ENCODE data around the gene NHEJ1. TPM values are rescaled to one million over a fixed set of nuclear protein-coding genes. Genes with fewer than 3 reads are reported as not detected.

The NHEJ1 gene
- total and polyA plus RNA-seq, 2 of the 13 experiments (the other 11 are each of a cell fraction or from before 2014, with no cell fraction given): 30.0 to 30.7 TPM

DNA sequence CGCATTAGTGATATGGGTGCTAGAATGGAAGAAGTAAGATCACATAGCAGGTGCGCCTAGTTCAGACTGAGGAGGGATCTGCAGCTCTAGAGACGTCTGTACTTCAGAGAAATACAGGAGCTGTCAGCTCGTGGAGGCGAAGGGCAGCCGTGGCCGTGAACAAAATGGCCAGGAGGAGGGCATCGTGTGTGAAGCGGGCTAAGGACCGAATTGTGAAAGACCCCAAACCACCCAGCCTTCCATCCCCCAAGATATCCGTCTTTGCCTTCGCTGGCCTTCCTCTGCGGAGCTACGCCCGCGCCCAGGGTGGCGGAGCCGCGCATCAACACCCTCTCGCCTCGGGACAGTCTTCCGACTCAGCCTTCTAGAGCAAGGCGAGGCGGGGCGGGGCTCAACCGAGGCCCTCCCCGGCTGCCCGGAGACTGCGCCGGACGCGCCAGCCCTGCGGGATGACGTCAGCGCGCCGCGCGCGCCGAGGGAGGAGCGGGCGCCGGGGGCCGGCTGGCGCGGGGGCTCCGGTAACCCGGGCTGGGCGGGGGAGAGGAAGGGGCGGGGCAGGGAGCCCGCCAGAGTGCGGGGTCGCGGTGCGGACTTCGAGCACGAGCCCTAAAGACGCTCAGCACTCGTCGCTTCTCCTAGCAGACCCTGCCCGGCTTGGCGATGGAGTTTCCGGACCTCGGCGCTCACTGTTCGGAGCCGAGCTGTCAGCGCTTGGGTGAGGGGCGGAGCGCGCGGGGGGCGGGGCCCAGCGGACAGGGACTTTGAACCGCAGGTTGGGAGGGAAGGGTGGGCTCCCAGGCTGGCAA lies 45.9 kb upstream of the NHEJ1 start, which contains the start of gene ZFAND2B (continued):
- TF ChIP-seq CBX2 (IDR thresholded peaks at IDR 0.05; ENCODE audit: low read depth, low read length) (no peak), CBX2 (CRISPR knock-in tag; IDR thresholded peaks at IDR 0.05; ENCODE audit: low read depth) (peak; percentile 54; the same call in 1 of the 2 replicates), HDAC2 (CRISPR knock-in tag; IDR thresholded peaks at IDR 0.05) (peak; percentile 51; the same call in 1 of the 2 replicates), HMG20A (CRISPR knock-in tag; IDR thresholded peaks at IDR 0.05; ENCODE audit: borderline replicate concordance) (no peak), ZNF775 (CRISPR knock-in tag; IDR thresholded peaks at IDR 0.05; ENCODE audit: borderline replicate concordance) (no peak), PITX1 (CRISPR knock-in tag; IDR thresholded peaks at IDR 0.05) (peak; percentile 88), CAMTA2 (CRISPR knock-in tag; IDR thresholded peaks at IDR 0.05; ENCODE audit: borderline replicate concordance) (no peak; the same call in 1 of the 2 replicates), RBFOX2 (IDR thresholded peaks at IDR 0.05; ENCODE audit: low read depth, low read length) (peak; percentile 96), HOXA7 (CRISPR knock-in tag; IDR thresholded peaks at IDR 0.05) (no peak), NR2F1 (CRISPR knock-in tag; IDR thresholded peaks at IDR 0.05) (no peak), ZNF780A (CRISPR knock-in tag; IDR thresholded peaks at IDR 0.05) (0 out of 2 replicates have a peak, but pooled peaks have one; percentile 31), ZFAT (CRISPR knock-in tag; conservative IDR thresholded peaks at IDR 0.05) (no peak), NR0B2 (CRISPR knock-in tag; IDR thresholded peaks at IDR 0.05) (no peak), KDM5B (CRISPR knock-in tag; IDR thresholded peaks at IDR 0.05; ENCODE audit: borderline replicate concordance) (peak; percentile 93), ZNF234 (CRISPR knock-in tag; conservative IDR thresholded peaks at IDR 0.05) (no peak), ARNT (IDR thresholded peaks at IDR 0.05) (no peak), ZNF550 (CRISPR knock-in tag; IDR thresholded peaks at IDR 0.05; ENCODE audit: borderline replicate concordance) (no peak), SIN3A (IDR thresholded peaks at IDR 0.05; ENCODE audit: borderline replicate concordance, low read depth, low read length) (peak; percentile 62; the same call in 1 of the 2 replicates), ZNF256 (CRISPR knock-in tag; conservative IDR thresholded peaks at IDR 0.05) (no peak), RELA (CRISPR knock-in tag; IDR thresholded peaks at IDR 0.05) (peak; percentile 76; the same call in 1 of the 2 replicates), ZFP1 (CRISPR knock-in tag; IDR thresholded peaks at IDR 0.05) (no peak), ZNF20 (CRISPR knock-in tag; IDR thresholded peaks at IDR 0.05) (no peak), DMAP1 (CRISPR knock-in tag; IDR thresholded peaks at IDR 0.05) (peak; percentile 62; the same call in 1 of the 2 replicates), NFE2 (CRISPR knock-in tag; IDR thresholded peaks at IDR 0.05) (no peak; the same call in 1 of the 2 replicates)
- TF ChIP-seq, protein P1, sequence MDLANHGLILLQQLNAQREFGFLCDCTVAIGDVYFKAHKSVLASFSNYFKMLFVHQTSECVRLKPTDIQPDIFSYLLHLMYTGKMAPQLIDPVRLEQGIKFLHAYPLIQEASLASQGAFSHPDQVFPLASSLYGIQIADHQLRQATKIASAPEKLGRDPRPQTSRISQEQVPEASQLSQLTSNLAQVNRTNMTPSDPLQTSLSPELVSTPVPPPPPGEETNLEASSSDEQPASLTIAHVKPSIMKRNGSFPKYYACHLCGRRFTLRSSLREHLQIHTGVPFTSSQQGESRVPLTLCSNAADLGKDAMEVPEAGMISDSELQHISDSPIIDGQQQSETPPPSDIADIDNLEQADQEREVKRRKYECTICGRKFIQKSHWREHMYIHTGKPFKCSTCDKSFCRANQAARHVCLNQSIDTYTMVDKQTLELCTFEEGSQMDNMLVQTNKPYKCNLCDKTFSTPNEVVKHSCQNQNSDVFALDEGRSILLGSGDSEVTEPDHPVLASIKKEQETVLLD (CRISPR knock-in tag; IDR thresholded peaks at IDR 0.05; ENCODE audit: low read depth): peak; percentile 88
- TF ChIP-seq, protein P2, sequence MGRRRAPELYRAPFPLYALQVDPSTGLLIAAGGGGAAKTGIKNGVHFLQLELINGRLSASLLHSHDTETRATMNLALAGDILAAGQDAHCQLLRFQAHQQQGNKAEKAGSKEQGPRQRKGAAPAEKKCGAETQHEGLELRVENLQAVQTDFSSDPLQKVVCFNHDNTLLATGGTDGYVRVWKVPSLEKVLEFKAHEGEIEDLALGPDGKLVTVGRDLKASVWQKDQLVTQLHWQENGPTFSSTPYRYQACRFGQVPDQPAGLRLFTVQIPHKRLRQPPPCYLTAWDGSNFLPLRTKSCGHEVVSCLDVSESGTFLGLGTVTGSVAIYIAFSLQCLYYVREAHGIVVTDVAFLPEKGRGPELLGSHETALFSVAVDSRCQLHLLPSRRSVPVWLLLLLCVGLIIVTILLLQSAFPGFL (CRISPR knock-in tag; IDR thresholded peaks at IDR 0.05): no peak
- TF ChIP-seq, protein P3, sequence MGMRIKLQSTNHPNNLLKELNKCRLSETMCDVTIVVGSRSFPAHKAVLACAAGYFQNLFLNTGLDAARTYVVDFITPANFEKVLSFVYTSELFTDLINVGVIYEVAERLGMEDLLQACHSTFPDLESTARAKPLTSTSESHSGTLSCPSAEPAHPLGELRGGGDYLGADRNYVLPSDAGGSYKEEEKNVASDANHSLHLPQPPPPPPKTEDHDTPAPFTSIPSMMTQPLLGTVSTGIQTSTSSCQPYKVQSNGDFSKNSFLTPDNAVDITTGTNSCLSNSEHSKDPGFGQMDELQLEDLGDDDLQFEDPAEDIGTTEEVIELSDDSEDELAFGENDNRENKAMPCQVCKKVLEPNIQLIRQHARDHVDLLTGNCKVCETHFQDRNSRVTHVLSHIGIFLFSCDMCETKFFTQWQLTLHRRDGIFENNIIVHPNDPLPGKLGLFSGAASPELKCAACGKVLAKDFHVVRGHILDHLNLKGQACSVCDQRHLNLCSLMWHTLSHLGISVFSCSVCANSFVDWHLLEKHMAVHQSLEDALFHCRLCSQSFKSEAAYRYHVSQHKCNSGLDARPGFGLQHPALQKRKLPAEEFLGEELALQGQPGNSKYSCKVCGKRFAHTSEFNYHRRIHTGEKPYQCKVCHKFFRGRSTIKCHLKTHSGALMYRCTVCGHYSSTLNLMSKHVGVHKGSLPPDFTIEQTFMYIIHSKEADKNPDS (CRISPR knock-in tag; IDR thresholded peaks at IDR 0.05): no peak

Data from HepG2 (cell line).